Measurements from ENCODE around the gene GPR132. TPM values are rescaled to one million over a fixed set of nuclear protein-coding genes. Genes with fewer than 3 reads are reported as not detected.
"Not testable (repeated sequence)": the region's sequence is repeated elsewhere in the genome, so short reads cannot be mapped to it uniquely, and the experiment has no call there.

GPR132 gene
- polyA plus RNA-seq, 3 donors: 0.35 to 1.1 (median 0.71) TPM

DNA sequence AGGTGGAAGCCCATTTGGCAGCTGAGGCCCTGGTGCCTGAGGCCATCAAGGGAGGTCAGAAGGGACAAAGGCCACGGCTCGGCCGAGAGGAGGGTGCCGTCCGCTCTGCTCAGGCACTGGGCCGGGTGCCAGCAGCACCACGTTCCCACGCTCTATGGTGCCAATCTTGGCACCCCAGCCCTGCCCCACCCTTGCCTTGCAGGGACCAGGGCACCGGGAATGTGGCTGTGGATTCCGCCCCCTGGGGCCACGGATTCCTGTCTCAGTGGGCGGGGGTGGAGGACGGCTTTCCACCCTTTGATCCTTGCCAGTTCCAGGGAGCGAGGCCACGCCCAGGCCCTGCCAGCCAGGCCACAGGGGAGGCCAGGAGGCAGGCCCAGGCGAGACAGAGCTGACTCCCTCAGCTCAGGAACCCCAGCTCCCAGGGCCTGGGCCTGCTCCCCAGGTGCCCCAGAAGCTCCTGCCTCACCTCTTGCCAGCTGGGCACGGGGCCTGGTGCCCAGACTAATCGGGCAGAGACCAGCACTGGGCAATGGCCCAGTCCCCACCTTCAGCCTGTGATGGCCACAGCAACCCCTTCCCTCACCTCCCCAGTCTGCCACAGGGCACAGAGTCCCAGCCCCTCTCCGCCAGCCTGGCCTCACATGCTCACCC lies 26.4 kb upstream of the GPR132 start:
- DNase-seq: no peak

DNA sequence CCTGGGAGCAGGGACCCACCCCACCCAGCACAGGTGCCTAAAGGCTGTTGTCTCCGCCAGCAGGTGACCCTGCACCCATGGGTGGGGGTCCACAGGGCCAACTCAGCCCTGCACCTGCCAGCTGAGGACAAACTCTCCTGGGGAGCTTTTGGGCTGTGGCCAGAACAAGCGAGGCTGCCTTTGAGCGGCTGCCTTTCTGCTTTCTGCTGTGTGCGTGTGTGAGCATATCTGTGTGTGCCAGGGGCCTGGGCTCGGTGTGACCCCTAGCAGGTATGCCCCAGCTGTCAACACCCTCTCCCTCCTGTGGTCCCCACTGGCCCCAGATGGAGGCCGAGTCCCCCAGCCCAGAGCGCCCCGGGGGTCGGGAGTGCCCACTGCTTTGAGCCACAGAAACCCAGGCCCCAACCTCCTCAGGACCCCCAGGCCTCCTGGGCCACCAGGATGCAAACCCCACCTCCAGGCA lies 25.9 kb upstream of the GPR132 start:
- DNase-seq: no peak

DNA sequence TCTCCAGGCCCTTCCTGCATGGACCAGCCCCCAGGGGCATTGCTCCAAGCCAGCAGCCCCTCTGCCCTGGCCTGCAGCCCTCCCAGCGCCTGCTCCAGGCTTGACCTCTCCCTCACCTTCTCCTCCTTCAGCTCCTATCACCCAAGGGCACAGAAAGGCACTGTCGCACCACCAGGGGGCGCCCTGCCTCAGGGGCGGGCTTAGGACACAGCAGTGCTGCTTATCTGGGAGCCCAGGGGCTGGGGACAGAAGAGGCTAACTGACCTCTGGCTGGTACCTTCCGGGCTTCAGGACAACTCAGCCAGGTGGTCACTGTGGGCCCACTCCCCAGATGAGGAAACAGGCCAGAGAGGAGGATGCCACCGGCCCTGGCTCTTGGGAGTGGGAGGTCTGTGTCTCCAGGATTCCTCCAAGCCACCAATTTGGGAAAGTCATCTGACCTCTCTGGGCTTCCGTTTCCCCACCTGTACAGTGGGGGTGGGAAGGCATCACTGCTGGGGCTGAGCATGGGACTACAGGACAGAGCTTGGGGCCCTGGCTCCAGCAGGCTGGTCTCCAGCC lies 25.3 kb upstream of the GPR132 start:
- peak; percentile 61 for DNase-seq

DNA sequence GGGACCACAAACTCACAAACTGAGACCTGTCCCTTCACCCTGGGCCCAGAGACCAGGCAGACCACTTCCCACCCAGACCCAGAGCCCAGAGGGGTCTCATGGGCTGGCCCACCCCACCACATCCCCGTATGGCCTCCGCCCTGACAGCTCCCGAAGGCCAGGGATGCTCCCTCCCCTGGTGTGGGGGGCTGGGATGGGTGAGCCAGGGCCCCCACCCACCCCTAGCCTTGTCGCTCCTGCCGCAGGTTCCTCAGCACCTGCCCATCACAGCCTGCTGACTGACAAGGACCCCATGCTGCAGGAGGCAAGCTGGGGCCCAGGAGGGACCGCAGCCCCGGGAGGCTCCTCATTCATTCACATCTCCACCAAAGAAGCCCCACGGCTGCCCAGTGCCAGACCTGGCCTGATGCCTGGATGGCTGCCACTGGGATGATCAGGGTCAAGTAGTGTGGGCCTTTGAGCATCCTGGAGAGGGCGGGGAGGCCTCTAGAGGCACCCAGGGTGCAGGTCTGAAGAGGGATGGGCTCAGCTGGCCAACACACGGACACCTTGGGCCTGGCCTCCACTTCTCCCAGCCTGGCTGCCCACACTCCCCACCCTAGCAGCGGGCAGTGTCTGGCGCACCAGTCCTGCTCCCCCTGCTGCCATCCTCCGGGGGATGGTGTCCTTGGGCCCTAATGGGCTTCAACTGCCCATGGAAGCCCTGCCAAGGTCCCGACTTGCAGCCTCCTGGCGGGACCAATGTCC lies 24.7 kb upstream of the GPR132 start:
- DNase-seq: no peak

DNA sequence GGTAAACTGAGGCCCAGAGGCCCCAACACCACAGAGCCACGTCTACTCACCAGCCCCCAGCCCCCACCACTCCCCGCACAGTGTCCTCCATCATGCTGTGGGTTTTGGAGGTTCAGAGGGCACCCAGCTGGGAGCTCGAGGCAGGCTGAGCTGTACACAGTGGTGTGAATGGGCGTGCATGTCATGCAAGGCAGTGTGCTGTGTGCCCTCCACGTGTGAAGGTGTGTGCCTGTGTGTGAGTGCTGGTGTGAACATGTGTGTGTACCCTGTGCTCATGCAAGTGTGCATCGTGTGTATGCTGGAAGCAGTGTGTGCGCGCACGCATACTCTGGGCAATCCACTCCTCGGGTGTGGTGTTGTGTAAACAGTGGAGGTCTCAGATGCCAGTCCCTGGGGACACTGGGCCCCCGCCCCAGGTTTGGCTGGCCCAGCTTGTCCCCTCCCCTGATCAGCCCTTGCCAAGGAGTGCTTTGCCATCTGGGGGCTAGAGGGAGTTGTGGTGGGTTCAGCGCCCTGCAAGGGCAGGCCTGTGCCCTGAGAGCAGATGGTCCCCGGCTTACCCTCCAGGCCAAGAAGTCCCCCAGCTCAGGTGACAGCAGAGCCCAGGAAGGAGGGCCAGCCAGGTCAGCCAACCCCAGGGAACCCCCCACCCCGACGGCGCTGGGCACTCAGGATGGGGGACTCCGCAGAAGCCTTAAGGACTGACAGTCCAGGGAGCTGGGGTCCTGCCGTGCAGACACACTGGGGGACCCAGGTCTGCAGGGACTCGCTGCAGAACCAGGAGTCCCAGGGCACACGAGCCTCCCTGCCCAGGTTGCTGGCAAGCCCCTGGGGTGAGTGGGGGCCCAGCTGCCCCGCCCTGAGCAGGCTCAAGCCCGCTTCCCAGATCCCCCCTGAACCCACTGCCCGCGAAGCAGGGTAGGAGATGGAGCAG lies 23.8 kb upstream of the GPR132 start:
- no peak for DNase-seq

DNA sequence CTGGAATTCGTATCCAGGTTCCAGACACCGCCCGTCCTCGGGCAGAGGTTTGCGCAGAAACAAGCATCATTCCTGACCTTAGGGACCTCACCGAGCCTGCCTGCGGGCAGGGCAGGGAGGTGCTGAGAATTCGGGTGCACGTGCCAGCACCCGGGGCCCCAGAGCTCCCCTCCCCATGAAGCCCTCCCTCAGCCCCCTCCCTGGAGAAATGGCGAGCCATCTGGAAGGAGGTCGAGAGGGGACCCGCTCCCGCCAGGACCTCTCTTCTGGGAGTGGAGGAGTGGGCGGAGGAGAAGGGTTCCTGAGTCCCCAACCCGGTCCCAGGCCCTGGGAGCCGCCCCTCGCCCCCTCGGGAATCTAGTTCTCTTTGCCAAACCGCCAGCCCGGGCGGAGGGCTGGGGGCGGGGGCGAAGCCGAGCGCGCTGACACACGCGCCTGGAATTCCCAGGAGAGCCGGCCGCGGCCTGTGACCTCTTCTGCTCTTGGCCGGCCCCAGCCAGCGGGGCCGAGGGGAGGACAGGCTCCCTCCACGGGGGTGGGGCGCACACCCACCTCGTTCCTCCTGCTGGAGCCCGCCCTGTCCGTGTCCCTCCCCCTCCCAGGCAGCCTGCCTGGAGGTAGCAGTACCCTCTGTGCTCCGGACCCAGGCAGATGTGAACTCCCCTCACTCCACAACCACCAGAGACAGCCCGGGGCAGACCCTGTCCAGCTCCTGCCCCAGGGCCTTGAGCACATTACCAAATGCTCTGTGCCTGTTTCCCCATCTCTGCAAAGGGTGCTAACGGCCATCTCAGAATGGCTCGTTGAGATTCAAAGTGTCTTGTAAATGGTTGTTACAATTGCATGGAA lies 23.0 kb upstream of the GPR132 start:
- peak; percentile 56 for DNase-seq

DNA sequence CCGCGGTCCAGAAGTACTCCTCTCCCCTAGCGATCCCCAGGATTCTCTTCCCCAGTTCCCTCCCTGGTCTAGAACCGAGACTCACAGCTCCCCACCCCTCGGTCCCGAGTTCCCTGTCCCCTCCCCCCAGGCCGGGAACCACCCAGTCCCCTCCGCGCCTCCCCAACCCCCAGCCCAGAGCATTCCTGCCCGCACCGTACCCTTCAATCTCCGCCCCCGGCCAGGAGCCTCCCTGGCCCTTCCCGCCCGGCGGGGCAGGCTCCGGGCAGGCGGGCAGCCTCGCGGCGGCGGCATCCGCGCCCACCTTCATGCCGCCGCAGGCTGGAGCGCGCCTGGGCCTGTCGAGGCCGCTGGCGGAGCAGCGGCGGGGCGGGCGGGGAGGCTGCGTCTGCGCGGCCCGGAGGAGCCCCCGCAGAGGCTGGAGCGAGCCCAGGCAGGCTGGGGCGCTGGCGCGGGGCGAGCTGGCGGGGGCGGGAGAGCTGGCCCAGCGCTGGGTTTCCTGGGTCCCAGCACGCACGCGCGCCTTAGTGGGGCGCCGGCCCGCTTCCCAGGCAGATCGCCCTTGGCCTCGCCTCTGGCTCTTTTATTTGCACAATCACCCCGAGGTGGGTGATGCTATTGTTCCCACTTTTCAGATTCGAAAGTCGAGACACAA lies 22.2 kb upstream of the GPR132 start:
- no peak for DNase-seq

DNA sequence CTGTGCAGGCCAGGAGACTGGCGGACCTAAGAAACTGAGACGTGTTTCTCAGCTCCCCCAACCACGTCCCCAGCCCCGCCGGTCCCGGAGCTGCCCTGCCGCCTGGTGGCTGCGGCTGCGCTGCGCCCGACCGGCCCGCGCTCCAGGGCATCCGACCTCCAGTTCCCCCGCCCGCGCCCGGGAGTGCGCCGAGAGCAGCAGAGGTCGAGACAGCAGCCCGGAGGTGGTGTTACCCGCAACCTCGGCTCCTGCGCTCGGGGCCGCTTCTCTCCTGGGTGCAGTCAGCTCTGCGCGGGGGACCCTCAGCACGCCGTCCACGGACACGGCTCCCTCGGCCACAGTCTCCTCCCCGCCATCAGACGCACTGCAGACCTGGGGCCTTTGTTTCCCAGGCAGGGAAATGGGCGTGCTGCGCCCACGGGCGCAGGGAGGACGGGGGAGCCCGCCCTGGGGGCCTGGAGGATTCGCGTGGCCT lies 21.6 kb upstream of the GPR132 start:
- DNase-seq: peak; percentile 67

DNA sequence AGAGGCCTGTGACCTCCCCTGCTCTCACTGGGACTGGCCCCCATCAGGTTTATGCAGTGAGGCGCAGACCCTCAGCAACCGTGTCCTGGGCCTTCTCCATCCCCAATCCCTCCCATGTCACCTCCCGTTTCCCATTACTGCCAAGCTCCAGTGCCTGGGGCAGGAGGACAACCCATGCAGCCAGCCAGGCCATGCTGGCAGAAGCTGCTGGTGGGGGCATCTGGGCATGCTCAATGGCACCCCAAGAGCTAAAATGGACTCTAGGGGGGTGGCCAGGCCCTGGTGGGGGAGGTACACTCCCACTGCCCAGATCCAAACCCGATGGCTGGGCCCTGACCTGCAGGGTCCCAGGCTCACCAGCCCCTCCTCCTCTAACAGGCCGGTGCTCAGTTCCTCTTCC lies 20.5 kb upstream of the GPR132 start:
- DNase-seq: no peak

DNA sequence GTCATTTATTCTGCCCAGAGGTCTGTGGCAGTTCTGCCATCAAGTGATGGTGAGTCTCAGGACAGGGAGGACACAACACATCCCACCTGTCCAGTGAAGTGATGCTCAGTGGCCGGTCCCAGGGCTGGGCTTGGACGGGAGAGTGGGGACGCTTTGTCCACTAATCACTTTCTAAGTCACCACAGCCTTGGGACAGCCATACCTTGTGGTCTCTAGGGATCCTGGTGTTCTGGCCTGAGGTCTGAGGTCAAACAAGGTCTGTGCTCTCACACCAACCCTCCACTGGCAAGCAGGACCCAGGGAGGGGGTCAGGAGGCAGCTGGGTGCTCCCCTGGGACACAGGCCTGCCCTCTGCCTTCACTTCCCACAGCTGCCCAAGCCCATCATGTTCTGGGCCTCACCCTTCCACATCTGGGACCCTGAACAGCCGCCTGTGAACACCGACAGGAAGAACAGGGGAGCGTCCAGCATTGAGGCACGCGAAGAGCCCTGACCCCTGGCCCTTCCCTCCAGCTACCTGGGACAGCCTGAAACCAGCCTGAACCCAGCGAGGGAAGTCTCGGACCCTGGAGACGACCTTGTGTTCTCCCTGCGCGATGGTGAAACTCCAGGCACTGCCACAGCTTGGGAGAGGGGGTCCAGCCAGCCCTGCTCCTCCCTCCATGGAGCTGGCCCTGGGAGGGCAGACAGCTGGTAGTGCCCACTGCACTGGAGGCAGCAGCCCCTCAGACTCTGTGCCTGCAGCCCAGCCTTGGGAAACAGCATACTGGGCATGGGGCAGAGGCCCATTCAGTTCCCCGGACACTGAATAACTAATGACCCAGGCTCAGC lies 19.7 kb upstream of the GPR132 start:
- DNase-seq: no peak

DNA sequence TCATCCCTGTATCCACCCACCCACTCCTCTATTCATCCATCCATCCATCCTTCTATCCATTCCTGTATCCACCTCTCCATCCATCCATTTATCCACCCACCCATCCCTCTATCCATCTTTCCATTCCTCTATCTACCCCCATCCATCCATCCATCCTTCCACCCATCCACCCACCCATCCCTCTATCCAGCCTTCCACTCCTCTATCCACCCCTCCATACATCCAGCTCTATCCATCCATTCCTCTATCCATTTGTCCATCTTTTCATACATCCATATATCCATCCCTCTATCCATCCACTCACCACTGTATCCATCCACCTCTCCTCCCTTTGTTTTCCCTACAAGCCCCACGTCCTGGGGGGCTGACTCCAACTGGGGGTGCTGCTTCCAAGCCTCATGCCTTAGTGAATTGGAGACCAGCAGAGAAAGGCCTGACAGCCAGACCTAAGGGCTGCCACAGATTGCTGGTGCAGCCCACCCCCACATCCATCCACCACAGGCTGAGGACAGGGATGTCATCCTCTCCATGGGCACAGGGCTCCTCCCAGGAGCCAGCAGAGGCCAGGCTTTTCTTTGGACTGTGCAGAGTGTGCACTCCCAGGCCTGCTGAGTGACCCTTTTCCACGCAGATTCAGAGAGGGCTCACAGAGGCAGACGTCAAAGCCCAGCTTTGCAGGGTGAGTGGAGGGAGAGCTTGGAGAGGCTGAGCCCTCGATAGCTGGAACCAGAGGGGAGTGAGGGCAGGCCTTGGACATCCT lies 18.9 kb upstream of the GPR132 start:
- no peak for DNase-seq

DNA sequence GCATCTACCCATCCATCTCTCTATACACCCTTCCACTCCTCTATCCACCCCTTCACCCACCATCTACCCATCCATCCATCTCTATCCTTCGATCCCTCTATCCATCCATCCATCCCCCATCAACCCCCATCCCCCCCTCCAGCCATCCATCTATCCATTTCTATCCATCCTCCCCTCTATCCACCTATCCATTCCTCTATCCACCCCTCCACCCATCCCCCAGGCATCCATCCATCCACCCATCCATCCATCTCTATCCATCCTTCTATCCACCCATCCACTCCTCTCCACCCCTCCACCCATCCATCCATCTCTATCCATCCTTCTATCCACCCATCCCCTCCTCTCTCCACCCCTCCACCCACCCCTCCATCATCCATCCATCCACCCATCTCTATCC lies 17.5 kb upstream of the GPR132 start:
- no peak for DNase-seq

DNA sequence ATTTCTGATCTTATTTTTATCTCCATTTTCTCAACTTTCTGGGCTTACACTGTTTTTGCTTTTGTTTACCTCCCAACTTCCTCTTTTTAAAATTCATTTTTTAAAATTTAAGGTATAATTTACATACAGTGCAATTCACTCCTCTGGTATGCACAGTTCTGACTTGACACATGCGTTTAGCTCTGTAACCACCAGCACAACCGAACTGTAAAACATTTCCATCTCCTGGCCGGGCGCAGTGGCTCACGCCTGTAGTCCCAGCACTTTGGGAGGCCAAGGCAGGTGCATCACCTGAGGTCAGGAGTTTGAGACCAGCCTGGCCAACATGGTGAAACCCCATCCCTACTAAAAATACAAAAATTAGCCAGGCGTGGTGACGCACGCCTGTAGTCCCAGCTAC lies 16.2 kb upstream of the GPR132 start:
- not testable (repeated sequence) for DNase-seq

DNA sequence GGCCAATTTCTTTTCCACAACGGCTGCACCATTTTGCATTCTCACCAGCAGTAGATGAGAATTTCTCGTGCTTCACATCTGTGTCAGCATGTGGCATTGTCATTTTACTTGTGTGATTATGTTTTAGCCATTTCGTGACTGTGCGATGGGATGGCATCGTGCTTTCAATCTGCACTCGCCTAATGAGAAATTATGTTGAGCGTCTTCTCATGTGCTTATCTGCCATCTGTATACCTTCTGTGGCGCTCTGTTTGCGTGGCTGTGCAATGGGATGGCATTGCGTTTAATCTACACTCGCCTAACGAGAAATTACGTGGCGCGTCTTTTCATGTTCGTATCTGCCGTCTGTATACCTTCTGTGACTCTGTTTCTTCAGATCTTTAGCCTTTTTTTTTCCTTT lies 14.9 kb upstream of the GPR132 start:
- no peak for DNase-seq

DNA sequence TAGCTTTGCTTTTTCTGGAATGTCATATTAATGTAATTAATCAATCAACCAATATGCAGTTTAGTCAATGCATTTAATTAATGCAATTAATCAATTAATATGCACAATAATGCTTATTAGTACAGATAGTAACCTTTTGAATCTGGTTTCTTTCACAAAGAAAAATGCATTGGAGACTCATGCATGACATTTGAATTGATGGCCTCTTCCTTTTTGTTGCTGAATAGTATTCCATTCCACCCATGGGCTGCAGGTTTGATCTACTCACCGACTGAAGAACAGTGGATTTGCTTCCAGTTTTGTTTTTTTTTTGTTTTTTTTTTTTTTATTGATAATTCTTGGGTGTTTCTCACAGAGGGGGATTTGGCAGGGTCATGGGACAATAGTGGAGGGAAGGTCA lies 13.1 kb upstream of the GPR132 start:
- no peak for DNase-seq

DNA sequence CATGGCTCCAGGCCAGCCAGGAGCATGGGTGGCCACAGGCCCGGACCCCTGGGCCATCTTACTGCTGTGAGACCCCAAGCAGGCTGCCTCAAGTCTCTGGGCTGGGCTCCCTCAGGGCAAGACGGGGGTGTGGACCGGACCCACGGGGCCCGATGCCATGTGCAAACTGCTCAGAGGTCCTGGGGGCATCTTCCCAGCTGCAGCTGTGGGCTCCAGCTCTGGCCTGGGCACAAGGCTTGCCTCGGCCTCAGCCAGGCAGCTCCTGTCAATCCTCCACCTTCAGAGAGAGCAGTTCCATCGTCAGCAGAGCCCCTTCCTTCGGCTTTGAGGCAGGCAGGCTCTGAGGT lies 12.4 kb upstream of the GPR132 start:
- DNase-seq: no peak

DNA sequence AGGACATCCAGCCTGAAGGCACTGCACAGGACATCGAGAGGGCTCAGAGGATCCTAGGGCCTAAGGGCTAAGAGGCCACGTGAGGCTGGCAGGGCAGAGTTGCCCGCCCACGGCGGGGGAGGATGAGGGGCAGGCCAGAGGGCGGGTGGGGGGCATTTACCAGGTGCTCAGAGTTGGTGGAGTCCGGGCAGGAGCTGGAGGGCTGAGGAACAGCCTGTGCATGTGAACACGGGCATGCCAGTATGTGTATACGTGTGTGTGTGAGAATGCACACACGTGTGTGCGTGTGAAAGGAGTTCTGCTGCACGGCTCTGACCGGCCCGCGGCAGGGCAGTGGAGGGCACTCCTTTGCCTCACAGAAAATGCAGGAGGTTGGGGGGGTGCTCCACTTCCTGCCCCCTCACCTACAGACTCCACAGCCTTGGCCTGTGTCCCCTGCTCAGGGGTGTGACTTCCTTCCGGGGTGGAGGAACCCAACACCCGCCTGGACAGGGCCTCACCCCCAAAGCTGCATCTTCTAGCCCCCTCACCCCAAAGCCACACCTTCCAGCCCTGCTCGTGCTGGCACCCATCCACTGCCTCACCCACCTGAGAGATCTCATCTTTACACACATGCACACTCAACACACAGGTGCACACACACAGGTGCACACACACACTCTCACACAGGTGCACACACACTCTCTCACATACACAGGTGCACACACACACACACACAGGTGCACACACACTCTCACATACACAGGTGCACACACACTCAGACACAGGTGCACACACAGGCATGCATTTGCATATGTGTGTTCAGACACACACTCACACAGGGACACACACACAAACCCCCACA lies 11.8 kb upstream of the GPR132 start:
- no peak for DNase-seq

DNA sequence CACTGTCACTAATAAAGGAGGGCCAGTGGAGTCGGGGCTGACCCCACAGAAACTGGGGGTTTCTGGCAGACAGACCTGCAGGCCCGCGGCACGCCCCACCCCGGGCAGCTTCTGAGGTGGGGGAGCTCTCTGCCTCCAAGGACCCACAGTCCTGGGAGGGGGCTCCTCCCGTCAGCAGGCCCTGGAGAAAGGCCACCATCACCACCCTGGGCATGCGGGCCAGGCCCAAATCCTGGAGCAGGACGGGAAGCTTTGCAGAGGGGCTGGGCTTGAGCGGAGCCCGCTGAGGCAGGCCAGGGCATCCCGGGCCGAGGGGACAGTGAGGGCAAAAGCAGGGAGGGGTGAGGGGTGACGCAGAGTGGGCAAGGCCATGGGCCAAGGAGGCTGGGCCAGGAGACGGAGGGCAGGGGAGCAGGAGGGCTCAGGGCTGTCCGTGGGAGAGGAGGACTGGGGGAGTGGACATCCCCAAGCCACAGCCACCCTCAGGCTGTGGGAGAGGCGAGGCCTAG lies 11.1 kb upstream of the GPR132 start:
- DNase-seq: no peak

All from renal pelvis (tissue), 4 donors.